Motor neuron (in vitro differentiated cells): ENCODE data around the gene ZNF181. TPM values are rescaled to one million over a fixed set of nuclear protein-coding genes. Genes with fewer than 3 reads are reported as not detected.
"Not testable (repeated sequence)": the region's sequence is repeated elsewhere in the genome, so short reads cannot be mapped to it uniquely, and the experiment has no call there.

ENCODE experiments used
- ATAC-seq, 8 experiments: fragments of 200-7000 bp; cut with Tn5 transposase; replicated peaks in 6 of 8; 2 replicates each; pipeline ENCODE4 v1.8.0; 2021; ENCODE audit warnings: mild to moderate bottlenecking in 8 of 8, moderate library complexity in 8 of 8
- H3K27ac ChIP-seq, 2 donors: fragments of 250-450 bp; sonication (Bioruptor Pico); 2 replicates each; pipeline ENCODE4 v1.9.0; 2021; ENCODE audit warnings: antibody characterized with exemption in 2 of 2, mild to moderate bottlenecking in 2 of 2, moderate library complexity in 1 of 2
- H3K4me1 ChIP-seq, 2 donors: fragments of 250-450 bp; sonication (Bioruptor Pico); replicated peaks in 1 of 2; 2 replicates each; pipeline ENCODE4 v1.6.1; 2021; ENCODE audit warnings: antibody characterized with exemption in 2 of 2, mild to moderate bottlenecking in 2 of 2, moderate library complexity in 1 of 2
- H3K4me3 ChIP-seq, 5 donors: fragments of 250-450 bp; sonication (Bioruptor Pico); 2 replicates each; pipeline ENCODE4 v1.9.0; 2021; ENCODE audit warnings: antibody characterized with exemption in 5 of 5, mild to moderate bottlenecking in 5 of 5, moderate library complexity in 4 of 5
- WGBS, 10 experiments: fragments of 450-650 bp; shearing (Covaris generic); methylation state at CpG; one replicate each; pipeline ENCODE4 v1.0.0; 2022; 5-methylcytosine and 5-hydroxymethylcytosine counted together
- in situ Hi-C, 9 experiments: fragments of 400-800 bp; cut with MboI; loops; one replicate each; pipeline ENCODE4 v1.15.0; 2021; ENCODE audit warnings: low sequenced_read_pairs in 9 of 9, low pct_unique_long_range_greater_than_20kb in 2 of 9; ENCODE audit not compliant: unreplicated experiment in 9 of 9
- total RNA-seq, 8 experiments: library from RNA; unstranded; fragments of 300-600 nt; gene quantifications; 2 replicates each; pipeline versions ENCODE4 v1.2.3 to v1.2.4, GENCODE V29; 2022

ZNF181 gene
- 10 to 100 TPM in 7 of 8 experiments, 1 to 10 TPM in 1; 9.1 to 19.2 (median 14.3) TPM for total RNA-seq

DNA sequence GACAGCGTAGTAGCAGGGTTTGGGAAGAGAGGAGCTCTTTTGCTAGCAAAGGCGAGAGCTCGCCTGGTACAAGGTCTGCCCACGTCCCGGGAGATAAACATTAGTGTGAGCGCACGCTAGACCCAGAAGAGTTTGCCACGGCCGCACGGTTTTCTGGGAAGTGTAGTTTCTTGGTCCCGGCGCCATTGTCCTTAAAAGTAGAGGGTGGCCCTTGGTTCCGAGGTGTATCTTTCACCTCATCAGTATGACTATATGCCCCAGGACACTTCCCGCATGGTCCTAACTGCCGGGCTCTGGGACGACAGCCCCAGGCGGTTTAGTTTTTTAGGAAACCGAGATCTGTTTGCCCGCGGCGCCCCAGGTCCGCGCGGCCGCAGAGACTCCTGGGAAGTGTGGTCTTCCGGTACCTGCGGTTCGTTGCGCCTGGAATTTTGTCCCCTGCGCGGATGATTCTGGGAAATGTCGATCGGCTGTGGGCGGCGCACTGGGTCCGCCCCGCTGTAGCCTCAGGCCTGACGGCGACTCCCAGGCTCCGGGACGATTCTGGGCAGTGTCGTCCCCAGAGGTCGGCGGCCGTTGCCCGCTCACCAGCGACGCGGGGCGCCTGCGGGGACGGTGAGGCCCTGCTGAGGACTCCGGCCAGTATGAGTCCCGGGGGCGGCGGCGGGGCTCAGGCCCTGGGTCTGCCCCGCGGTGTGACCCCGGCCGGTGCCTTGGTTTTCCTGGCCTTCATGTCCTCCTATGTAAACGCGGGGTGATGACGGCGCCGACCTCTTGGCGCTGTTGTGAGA lies at the start of gene ZNF181:
Gene ZNF181 (plus strand): TSS at position 498 of the 791 bp plus-strand sequence. CDS start 795 bp downstream, outside the sequence.
- peak within 1 kb of the TSS; percentile 81 to 96 (median 95) for H3K4me3 ChIP-seq
- peak within 1 kb of the TSS; percentile 97 to 98 for H3K27ac ChIP-seq
- H3K4me1 ChIP-seq = peaks cover 13 to 14% of the 10 kb centered on the region in 2 donors
- ATAC-seq = peak; percentile 83 to 91 (median 87)
- 0% methylated on average over 1 to 16 of the region's 67 CpGs; no CpG with 5 or more reads in 2 of the 10 experiments for whole genome bisulfite sequencing, 10 experiments
- in situ Hi-C loops = no loop called here

DNA sequence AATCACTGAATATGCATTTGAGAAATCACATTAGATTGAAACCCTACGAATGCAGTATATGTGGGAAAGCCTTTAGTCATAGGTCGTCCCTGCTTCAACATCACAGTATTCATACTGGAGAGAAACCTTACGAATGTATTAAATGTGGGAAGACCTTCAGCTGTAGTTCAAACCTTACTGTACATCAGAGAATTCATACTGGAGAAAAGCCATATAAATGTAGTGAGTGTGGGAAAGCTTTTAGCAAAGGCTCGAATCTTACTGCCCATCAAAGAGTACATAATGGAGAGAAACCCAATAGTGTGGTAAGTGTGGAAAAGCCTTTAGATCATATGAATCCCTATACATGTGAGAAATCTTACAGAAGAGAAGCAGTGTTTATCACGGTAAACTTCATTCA lies 48.8 kb upstream of the ZNF181 start:
- ATAC-seq, H3K4me1 ChIP-seq, in situ Hi-C loops, H3K4me3 ChIP-seq, H3K27ac ChIP-seq: not testable (repeated sequence)
- WGBS, 10 experiments = 83 to 100% (median 100%) methylated on average over 1 to 5 of the region's 5 CpGs

DNA sequence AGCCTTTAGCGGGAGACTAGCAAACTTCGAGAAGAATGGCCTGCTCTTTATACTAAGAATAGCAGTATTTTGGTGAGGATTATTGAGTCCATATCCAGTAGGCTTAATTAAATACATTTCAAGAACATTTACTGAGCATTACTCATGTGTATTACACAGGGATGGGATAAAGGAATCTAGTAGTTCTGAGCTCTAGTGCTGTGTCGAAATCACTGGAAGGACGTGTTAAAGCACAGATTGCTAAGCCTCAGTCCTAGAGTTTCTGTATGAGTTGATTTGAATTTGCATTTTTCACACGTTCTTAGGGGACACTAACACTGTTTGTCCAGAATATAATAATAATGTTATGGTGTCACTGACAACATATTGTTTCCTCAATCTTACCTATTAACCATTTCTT lies 47.6 kb upstream of the ZNF181 start:
- Histone ChIP-seq H3K4me3 (no peak overlapping the region), H3K4me1 (no peaks in the 10 kb centered on the region), H3K27ac (no peak overlapping the region)
- WGBS, 10 experiments = 68 to 100% (median 88%) methylated on average over 2 to 5 of the region's 5 CpGs; no CpG with 5 or more reads in 2 of the 10 experiments
- in situ Hi-C loops = no loop called here
- ATAC-seq = no peak

DNA sequence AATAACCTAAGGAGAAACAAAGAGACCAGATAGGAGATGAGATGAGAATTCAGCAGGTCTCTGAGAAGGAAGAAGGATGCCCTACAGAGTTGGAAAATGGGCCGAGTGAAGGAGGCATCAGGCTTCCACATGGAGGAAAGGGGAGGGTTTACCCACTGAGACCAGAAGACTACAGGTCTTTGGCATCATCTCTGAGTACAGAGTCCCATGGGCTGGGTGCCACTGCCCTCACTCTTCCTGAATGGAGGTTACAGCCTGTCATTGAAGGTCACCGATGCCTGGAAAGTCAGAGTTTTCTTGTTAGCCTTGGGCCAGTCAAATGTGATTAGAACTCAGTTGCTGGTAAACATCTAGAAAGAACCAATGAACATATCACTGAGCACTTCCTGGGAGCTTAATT lies 46.7 kb upstream of the ZNF181 start:
- peak in 1 of 8 experiments; percentile 16 for ATAC-seq
- Histone ChIP-seq H3K4me1 (no peaks in the 10 kb centered on the region), H3K27ac (no peak overlapping the region), H3K4me3 (no peak overlapping the region)
- WGBS, 10 experiments = 38 to 100% (median 48%) methylated on average over 1 to 2 of the region's 2 CpGs; no CpG with 5 or more reads in 4 of the 10 experiments
- in situ Hi-C loops = no loop called here

DNA sequence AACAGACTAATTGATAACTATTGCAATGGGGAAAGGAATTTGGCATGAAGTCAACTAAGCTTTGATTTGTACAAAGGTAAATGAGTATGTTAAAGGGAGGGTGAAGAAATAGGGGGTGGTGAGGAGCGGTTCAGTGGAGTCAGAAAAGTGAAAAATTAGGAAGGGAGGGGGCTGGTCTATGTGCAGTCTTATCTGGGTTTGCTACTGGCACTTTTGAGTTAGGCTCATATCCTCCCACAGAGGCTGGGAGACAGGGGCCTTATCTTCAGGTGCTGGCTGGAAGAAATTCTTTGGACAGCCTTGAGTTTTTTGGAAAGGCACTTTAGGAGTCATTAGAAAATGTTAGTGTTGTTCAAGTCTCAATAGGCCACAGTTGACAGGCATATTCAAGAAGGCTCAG lies 45.5 kb upstream of the ZNF181 start:
- 0 to 100% (median 100%) methylated on average over 1 of the region's 1 CpG; no CpG with 5 or more reads in 5 of the 10 experiments for WGBS, 10 experiments
- Histone ChIP-seq H3K27ac (no peak overlapping the region), H3K4me3 (no peak overlapping the region), H3K4me1 (no peaks in the 10 kb centered on the region)
- in situ Hi-C loops = no loop called here
- ATAC-seq = no peak

DNA sequence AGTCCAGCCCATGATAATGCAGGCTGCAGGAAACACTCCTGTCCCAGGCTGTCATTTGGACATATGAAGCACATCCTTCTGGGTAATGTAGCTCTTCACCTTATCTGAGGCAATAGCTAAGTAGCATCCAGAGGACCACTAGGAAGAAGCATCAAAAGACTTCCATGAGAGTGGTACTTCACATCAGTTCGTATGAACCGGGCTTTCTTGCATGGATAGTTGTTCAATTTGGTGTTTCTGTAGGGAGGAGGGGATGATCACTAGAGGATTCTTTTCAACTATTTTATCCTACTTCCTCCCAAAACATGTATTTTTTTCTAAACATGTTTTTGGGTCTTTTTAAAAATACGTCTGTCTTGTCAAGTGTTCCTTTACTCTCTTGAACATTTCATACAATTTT lies 43.7 kb upstream of the ZNF181 start:
- Histone ChIP-seq H3K4me3 (no peak overlapping the region), H3K4me1 (no peaks in the 10 kb centered on the region), H3K27ac (no peak overlapping the region)
- in situ Hi-C loops = no loop called here
- no peak for ATAC-seq
- 0 to 94% (median 51%) methylated on average over 1 to 3 of the region's 3 CpGs for WGBS, 10 experiments

DNA sequence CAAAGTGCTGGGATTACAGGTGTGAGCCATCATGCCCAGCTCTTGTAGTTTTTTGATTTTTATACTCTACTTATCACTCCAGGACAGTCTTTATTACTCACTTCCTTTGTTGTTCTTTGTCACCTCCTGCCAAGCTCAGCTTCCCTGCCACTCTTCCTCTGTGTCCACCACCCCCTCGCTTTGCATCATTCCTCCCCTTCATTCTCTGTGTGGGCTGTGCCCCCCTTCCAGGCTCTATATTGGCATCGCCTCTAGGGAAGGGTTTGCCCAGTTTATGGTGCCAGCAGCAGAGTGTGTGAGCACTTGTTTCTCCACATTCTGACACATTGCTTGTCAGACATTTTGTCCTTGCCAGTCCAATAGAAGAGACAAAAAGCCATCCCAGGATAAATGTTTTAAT lies 41.5 kb upstream of the ZNF181 start:
- in situ Hi-C loops = no loop called here
- Histone ChIP-seq H3K4me3 (no peak overlapping the region), H3K27ac (no peak overlapping the region), H3K4me1 (no peaks in the 10 kb centered on the region)
- no peak for ATAC-seq
- WGBS, 10 experiments = 14 to 40% (median 33%) methylated on average over 1 to 2 of the region's 2 CpGs; no CpG with 5 or more reads in 3 of the 10 experiments

DNA sequence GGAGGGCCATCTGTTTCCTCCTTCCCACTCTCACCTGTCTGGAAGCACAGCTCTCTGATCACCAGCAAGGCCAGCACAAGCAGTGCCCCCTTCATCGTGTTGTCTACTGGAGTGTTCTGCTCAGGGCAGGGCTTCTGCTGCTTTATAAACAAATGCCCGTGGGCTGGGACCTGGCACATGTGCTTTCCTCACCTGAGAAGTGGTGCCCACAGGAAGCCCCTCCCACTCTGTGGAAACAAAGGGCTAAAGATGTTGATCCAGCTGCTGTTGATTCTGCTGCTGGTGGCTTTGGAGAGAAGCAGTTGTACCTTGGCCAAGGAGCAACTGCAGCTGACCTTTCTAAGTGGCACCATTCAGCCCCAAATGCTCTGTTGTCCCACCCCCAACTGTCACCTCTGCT lies 26.4 kb upstream of the ZNF181 start:
- in situ Hi-C loops = loop anchor here in 1 of 9 experiments (25.0 kb wide), 1 partner anchor 195 kb away; no protein-coding TSS in a partner anchor
- ATAC-seq = no peak
- Histone ChIP-seq H3K27ac (no peak overlapping the region), H3K4me3 (no peak overlapping the region), H3K4me1 (no peaks in the 10 kb centered on the region)
- WGBS, 10 experiments = 0 to 40% (median 17%) methylated on average over 1 to 2 of the region's 2 CpGs; no CpG with 5 or more reads in 4 of the 10 experiments

DNA sequence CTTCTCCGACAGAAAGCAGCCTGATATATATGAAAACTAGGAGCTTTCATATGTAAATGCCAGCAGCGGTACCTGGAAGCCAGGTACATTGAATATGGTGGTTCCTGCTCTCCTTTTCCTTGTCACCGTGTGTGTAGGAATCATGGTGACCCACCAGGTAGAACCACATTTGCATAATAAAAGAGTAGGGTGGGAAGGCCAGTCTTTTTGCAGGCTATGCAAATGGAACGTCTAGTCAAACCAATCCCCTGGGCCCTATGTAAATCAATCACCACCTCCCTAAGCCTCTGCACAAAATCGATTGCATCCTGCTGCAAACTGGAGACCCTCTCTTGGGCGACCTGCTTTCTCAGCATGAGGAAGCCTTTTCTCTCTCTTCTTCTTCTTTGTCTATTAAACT lies 22.2 kb upstream of the ZNF181 start:
- no peak overlapping the region for H3K4me3 ChIP-seq
- WGBS, 10 experiments = 27 to 100% (median 54%) methylated on average over 1 to 6 of the region's 6 CpGs; no CpG with 5 or more reads in 2 of the 10 experiments
- no peak for ATAC-seq
- in situ Hi-C loops = loop anchor here in 1 of 9 experiments (25.0 kb wide), 1 partner anchor 200 kb away; no protein-coding TSS in a partner anchor
- no peak overlapping the region for H3K27ac ChIP-seq
- no peaks in the 10 kb centered on the region for H3K4me1 ChIP-seq

DNA sequence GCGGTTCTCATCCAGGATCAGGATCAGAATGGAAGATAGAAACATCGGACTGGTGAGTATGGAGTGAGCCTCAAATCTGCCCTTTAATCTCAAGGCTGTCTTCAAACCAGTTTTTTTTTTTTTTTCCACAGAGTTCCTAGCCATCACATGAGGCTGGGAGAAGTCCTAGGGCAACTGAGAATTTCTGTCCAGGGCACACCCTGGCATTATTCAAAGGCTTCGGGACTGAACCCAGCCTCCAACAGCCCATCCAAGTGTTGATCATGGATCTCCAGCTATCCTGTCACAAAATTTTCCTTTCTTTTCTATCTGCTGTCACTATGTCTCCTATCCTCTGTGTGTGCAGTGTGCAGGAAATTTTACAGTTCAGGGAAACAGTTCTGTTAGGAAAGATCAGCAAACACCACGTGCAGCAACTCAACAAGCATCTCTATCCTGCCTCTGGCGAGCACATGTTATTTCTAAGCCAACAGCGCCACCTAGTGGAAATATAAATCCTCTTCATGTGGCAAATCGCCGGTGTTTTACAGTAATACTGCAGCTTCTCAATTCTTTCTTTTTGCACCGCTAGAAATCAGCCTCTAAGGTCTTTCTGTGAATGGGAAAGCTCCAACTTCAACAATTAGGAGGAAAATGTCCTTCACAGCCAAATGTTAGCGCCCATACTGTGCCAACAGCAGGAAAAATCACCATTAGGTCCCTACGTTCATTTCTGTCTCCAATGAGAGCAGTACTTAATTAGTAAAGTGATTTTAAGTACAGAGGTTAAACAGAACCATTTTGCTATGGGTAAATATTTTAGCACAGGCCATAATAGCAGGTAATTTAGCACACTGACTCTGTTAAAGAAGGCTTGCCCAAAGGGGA lies 21.4 kb upstream of the ZNF181 start:
- peak in 7 of 8 experiments; percentile 27 to 97 (median 67) for ATAC-seq
- 21 to 100% (median 34%) methylated on average over 1 to 10 of the region's 11 CpGs for WGBS, 10 experiments
- Histone ChIP-seq H3K4me1 (no peaks in the 10 kb centered on the region), H3K4me3 (no peak overlapping the region), H3K27ac (no peak overlapping the region)
- in situ Hi-C loops = loop anchor here in 1 of 9 experiments (25.0 kb wide), 1 partner anchor 200 kb away; no protein-coding TSS in a partner anchor

DNA sequence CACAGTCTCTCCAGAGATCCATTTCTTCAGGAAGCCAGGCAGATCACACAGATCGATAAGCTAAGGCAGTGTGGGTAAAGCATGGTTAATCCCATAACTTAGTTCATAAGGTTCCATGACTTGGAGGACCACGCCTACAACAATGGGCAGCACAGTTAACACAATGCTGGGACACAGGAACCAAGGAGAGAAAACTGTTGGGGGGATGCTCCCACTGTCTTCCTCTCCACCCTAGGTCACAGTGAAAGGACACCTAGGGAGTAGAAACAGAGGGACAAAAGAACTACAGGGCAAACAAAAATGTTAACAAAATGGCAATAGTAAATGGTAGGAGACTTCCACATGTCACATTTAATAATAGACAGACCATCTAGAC lies 20.8 kb upstream of the ZNF181 start:
- H3K4me1 ChIP-seq = no peaks in the 10 kb centered on the region
- H3K4me3 ChIP-seq = no peak overlapping the region
- no peak overlapping the region for H3K27ac ChIP-seq
- 36 to 100% (median 65%) methylated on average over 1 to 2 of the region's 2 CpGs; no CpG with 5 or more reads in 2 of the 10 experiments for WGBS, 10 experiments
- ATAC-seq = no peak
- in situ Hi-C loops = loop anchor here in 1 of 9 experiments (25.0 kb wide), 1 partner anchor 201 kb away; no protein-coding TSS in a partner anchor

DNA sequence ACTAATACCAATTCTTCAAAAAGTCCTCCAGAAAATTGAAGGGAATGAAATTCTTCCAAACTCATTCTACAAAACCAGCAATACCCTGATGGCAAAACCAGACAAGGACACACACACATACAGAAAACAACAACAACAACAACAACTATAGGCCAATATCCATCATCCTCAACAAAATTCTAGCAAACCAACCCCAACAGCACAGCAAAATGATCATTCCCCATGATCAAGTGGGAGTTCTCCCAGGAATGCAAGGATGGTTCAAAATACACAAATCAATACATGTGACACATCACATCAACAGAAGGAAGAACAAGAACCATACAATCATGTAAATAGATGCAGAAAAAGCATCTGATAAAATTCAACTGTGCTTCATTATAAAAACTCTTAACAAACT lies 18.7 kb upstream of the ZNF181 start:
- no peak overlapping the region for H3K4me3 ChIP-seq
- ATAC-seq = no peak
- H3K4me1 ChIP-seq = no peaks in the 10 kb centered on the region
- in situ Hi-C loops = loop anchor here in 1 of 9 experiments (25.0 kb wide), 1 partner anchor 203 kb away; no protein-coding TSS in a partner anchor
- no peak overlapping the region for H3K27ac ChIP-seq

DNA sequence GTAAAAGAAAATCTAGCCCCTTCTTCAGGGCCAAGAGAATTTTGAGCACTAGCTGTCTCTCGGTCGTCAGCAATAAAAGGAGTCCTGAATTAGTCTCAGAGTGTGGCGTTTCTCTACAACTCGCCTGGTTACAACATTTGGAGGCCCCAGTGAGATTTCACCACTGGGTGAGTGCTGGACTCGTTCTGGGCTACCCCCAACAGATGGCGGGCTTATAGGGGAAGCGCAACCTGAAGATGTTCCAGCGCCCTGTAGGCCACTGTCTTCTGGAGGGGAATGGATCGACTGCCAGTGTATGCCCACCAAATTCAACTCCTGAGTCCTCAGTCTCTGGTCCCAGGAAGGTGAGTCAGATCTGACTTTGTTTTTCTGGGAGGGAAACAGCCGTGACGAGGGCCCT lies 11.7 kb upstream of the ZNF181 start:
- WGBS, 10 experiments = 15 to 81% (median 63%) methylated on average over 3 to 11 of the region's 11 CpGs
- Histone ChIP-seq H3K27ac (no peak overlapping the region), H3K4me1 (no peaks in the 10 kb centered on the region), H3K4me3 (no peak overlapping the region)
- in situ Hi-C loops = loop anchor here in 1 of 9 experiments (25.0 kb wide), 1 partner anchor 210 kb away; no protein-coding TSS in a partner anchor
- ATAC-seq = peak in 1 of 8 experiments; percentile 16
